GM23248 (cell line): ENCODE results near the gene PTGS1.

Experiments
- EZH2 ChIP-seq: fragments of 200-600 bp; sonication (generic); IDR thresholded peaks from 2 replicates; pipeline ENCODE4 v1.6.1; 2018; ENCODE audit warnings: antibody characterized with exemption, mild to moderate bottlenecking; ENCODE audit not compliant: insufficient read depth, poor library complexity, severe bottlenecking
- EZH2phosphoT487 ChIP-seq: fragments of 200-600 bp; sonication (generic); IDR thresholded peaks from 2 replicates; pipeline ENCODE4 v1.6.1; 2018; ENCODE audit warnings: antibody characterized with exemption, moderate library complexity, mild to moderate bottlenecking, low read depth; ENCODE audit not compliant: insufficient read depth

GRCh38 chr9:122350577-122351355 lies 20.1 kb upstream of the PTGS1 start:
- TF ChIP-seq EZH2, result no peak
- no peak for TF ChIP-seq EZH2phosphoT487
